NK-92 treated with Interleukin-12 subunit alpha and Interleukin-12 subunit beta, amount 100 ng/mL, for 24 hours (cell line): ENCODE results near the gene UBR2.
A peak's percentile ranks its signal among the peaks of the same experiment; 100 is the strongest.
"Not testable (repeated sequence)": the region's sequence is repeated elsewhere in the genome, so short reads cannot be mapped to it uniquely, and the experiment has no call there.

Source experiments
- DNase-seq: peaks from one replicate; lab custom pipeline; 2025; lab: John Stamatoyannopoulos, UW

UBR2 gene

DNA sequence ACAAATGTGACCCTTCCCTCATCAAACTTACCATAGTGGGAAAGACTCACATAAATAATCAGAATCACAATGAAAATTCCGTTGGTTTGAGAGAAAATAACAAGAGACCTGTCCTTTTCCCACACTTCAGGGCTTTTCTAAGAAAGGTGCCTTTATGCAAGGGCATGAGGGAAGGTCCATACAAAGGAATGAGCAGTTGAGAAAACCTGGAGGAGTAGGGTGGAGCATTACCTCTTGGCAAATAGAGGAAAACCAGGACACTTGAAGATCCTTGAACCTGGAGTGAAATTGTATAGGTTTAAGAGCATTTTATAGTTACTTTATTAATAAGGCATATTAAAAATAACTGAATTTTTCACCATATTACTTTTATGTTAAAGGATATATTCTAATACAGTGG lies 54.3 kb downstream of the UBR2 start:
- no peak for DNase-seq

DNA sequence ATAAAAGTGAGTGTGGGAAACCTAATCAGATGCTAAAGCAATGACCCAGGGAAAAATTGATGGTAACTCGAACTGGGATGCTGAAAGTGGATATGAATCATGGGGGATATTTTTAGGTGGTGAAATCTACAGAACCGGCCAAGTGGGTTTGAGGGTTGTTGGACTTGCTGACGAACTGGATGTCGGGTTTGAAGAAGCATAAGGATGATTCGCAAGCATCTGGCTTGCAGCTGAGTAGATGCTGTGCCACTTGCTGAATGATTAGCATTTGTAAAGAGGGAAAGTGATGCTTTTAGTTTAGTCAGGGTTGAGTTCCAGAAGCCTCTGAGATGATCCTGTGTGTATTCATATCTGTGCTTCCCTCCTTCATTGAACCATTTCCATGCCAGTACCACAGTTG lies 54.9 kb downstream of the UBR2 start:
- no peak for DNase-seq

DNA sequence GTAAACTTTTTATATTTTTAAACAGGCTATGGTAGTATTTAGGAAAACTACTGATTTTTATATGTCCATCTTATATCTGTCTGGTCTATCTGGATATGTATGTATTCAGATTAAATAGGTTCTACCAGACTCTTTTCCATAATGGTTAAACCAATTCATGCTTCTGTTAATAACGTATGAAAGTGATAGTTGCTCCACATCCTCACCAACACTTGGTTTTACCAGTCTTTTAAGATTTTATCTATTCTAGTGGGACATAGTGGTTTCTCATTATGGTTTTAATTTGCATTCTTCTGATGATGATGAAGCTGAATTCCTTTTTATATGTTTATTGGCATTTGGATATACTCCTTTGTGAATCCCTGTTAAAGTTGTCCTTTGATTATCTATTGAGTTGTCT lies 56.1 kb downstream of the UBR2 start:
- no peak for DNase-seq

DNA sequence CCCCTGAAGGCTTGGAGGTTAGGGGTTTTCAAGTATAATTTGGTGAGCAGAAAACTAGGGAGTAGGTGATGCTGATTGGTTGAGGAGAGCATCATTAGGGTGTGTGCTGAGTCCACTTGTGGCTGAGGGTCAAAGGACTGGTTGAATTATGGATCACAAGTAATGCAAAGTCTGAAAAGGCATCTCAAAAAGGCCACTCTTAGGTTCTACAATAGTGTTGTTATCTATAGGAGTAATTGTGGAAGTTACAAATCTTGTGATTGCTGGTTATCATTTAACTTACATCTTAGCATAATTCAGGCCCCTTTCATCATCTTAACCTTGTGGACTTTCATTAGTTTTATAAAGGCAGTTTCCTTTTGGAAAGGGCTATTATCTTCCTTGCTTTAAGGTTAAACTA lies 60.8 kb downstream of the UBR2 start:
- no peak for DNase-seq

DNA sequence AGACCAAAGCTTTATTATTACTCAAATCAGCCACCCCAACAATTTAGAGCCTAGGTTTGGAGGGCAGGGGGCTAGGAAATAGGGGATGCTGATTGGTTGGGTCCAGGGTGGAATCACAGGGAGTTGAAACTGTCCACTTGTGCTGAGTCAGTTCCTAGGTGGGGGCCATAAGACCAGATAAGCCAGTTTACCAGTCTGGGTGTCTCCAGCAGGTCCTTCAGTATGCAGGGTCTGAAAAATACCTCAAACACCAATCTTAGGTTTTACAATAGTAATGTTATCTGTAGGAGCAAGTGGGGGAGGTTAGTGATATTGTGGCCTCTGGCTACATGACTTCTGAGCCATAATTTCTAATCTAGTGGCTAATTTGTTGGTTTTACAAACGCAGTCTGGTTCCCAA lies 63.2 kb downstream of the UBR2 start:
- DNase-seq = no peak

DNA sequence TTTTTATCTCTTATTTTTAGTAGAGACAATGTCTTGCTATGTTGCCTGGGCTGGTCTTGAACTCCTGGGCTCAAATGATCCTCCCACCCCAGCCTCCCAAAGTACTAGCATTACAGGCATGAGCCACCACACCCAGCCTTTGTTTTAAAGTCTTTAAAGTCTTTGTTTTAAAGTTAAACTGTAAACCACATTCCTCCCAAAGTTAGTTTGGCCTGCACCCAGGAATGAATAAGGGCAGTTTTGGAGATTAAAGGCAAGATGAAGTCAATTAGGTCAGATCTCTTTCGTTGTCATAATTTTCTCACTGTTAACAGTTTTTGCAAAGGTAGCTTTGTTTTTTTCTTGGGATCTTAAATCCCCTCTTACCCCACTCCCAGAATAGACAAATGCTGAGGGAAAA lies 63.8 kb downstream of the UBR2 start:
- no peak for DNase-seq

DNA sequence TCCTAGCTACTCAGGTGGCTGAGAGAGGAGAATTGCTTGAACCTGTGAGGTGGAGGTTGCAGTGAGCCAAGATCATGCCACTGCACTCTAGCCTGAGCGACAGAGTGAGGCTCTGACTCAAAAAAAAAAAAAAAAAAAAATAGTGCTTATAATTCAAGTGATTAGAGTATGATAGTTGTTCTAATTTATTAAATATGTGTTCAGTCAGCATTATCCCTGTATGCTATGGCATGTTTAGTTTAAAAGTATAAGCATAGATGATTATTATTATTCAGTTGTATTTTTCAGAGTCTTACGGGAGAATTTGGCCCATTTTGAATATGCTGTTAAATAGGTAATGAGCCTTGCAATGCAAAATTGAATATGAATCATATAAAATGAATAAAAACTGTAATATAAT lies 64.8 kb downstream of the UBR2 start:
- DNase-seq = no peak

DNA sequence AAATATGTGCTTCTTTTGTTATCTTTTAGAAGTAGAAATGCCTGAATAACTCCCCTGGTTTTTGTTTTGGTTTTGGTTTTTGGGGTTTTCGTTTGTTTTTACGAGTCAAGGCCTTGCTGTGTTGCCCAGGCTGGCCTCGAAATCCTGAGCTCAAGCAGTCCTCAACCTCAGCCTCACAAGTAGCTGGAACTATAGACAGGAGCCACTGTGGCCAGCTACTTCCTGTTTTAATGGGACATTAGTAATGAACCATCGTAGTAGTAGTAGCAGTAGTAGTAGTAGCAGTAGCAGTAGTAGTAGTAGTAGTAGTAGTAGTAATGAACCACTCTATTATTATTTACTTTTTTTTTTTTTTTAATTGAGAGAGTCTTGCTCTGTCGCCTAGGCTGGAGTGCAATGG lies 66.0 kb downstream of the UBR2 start:
- no peak for DNase-seq

DNA sequence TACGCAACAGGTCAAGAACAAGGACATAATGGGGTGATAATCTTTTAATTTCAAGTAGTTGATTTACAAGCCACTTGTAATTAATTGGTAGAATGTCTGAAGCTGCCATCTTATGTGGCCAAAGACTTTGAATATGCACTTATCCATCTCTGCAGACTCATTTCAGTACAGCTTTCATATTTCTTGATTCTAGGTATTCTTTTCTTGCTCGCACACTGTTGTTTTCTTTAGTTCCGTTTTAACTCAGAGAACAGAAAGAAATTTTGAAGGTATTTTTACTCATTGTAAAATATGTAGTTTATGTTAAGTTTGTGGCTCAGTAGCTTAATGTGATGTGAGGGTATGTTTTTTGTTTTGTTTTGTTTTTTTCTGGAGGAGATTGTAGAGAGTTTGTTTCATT lies 73.9 kb downstream of the UBR2 start:
- no peak for DNase-seq

DNA sequence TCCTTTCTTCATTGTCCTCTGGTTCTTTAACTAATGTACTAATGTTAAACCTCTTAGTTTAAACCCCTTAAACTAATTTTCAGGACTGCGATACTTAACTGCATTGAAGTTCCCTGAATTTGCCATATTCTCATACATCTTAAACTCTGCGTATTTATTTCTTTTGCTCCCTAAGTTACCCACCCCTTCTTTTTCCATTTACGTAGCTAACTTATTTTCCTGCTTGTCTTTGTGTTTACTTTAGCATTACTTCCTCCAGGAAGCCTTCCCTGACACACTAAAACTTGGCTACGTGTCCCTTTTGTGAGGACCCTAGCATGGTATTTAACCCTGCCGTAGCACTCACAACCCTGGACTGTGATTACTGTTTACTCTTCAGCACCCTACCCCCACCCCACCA lies 79.0 kb downstream of the UBR2 start:
- no peak for DNase-seq

DNA sequence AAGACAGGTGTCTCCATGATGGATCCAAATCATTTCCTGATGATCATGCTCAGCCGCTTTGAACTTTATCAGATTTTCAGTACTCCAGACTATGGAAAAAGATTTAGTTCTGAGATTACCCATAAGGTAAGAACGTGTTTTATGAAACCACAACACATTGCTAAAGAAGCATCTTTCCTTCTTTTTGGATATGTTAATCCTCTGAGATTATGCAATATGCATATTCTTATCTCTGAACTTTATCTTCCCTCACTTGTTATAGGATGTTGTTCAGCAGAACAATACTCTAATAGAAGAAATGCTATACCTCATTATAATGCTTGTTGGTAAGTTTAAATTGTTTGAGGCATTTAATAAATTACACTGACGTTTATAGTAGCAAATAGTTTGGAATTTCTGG lies 80.4 kb downstream of the UBR2 start:
- DNase-seq = no peak

DNA sequence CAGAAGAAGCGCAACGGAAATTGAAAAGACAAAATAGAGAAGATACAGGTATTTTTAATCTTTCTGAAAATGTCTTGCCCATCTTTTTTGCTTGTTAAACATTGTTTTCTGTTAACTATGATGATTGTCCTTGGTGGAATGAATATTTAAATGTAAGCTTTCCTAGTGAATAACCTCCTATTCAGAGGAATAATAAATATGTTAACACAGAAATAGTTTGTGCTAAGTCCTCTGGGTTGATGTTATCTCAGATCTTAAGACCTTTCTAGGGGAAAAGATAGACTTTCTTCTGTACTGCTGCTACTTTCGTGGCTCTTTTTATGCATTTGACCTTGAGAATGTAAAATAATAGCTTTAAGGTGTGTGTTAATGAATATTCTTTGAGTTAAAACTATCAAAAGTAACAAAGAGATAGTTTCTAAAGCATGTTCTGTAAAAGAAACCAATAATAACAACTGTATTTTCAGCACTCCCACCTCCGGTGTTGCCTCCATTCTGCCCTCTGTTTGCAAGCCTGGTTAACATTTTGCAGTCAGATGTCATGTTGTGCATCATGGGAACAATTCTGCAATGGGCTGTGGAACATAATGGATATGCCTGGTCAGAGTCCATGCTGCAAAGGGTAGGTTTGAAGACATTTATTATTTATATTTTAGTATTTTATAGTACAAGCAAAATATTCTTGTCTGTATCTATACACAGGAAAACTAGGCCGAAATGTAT lies 88.4 kb downstream of the UBR2 start:
- no peak for DNase-seq

DNA sequence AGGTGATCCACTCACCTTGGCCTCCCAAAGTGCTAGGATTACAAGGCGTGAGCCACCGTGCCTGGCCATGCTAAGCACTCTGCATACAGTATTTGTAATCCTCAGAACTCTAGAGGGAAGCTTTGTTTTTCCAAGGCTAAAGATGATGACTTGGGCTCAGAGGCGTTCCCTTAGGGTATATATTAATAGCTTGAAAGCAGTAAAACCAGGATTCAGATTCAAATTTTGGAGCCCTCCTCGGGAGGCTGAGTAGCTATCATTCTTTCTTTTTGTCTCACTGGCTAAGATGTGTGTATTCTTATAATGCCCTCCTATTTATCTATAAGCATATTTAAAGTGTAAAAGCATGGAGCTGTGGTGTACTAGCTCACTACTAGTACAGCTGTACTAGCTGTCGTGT lies 90.0 kb downstream of the UBR2 start:
- DNase-seq = no peak

DNA sequence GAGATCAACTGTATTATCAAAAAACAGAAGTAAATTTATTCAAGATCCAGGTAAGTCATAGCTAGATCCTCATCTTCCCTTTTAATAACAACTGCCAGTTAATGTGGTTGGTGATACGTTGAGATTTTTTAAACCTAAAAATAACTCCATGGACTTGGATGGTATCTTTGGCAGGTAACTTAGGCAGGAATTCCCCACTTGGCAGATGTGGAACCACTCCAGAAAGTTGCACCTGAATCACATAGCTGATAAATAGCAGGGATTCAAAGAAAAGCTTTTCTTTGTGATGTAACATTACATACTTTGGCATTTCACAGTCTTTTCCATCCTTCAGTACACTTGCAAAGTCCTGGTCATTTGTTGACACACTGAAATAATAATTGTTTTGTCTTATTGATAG lies 96.0 kb downstream of the UBR2 start:
- DNase-seq = no peak

DNA sequence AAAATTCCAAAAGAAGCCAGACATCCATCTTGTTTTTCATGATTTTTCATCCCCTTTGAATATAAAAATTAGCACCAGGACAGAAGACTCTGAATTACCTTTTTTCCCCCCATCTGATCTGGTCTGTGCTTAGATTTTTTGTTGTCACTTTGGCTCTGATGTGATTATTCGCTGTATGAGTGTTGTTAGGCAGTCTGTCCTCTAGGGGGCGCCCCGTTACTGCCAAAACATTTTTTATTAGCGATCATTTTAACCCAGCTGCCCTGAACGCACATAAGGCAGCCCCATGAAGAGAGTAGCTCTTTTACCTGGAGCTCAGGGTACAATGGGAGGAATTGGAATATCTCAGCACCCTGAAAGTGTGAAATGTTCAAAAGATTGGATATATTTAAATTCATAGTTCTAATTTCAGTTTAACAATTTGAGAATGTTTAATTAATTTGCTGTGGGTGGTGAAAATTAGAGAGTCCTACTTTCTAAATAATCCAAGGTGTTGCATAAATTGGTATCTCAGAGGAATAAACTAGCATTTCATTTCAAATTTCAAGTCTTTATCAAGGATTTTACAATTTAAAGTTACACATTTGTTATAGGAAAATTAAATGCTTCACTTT lies 97.8 kb downstream of the UBR2 start:
- DNase-seq = peak; percentile 46

DNA sequence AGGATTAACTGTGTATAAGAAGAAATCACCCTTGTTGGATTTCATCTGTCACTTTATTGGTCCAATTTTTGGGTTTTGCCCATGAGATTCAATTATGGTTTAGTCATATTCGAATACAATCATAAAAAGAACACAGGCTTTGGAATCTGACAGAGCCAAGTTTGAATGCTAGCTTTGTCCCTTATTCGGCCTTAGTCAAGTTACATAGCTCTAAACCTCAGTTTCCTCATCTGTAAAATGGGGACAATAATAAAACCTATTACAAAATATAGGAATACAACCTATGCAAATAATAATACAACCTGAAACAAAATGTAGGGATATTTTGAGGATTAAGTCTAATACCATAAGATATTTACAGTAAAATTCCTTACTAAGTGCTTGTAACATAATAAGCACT lies 100.9 kb downstream of the UBR2 start:
- DNase-seq = no peak

DNA sequence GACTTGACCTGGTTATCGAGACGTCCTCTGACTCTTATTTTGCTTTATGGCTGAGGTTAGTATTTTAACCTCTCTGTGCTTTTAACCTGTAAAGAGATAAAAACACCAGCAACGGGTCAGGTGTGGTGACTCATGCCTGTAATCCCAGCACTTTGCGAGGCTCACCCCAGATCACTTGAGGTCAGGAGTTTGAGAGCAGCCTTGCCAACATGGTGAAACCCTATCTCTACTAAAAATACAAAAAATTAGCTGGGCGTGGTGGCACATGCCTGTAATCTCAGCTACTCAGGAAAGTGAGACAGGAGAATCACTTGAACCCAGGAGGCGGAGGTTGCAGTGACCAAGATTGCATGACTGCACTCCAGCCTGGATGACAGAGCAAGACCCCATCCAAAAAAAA lies 110.5 kb downstream of the UBR2 start:
- DNase-seq = not testable (repeated sequence)

DNA sequence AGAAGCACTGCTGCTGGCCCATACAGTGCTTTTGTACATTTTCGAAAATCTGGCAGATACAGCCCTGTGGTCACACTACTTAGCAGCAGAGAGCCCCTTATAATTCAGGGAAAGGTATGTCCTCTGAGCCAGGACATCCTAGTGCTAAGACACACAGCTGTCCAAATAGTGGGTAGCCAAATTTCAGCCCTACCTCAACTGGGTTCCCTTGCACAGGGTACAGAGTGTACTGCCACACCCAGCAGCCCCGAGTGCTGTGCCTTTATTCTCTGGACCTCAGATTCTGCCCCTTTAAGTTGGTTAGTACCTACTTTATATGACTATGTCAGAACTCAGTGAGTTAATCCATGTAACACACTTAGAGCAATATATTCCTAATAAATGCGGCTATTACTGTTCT lies 111.0 kb downstream of the UBR2 start:
- no peak for DNase-seq

DNA sequence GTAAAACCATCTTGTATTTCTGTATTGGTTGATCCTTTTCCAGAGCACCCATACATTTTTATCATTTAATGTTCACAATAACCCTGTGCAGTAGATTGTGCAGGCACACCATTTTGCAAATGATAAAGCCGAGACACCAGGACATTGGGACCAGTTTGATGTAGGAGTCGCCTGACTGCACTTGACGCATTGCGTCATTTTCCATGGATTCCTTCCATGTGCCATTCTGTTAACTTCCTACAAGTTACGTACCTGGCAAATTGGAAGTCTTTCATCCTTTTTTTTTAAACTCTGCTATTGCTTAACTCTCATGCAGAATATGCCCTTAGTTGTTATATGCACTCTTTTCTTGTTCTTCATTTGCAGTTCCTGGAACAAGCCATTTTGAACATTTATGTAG lies 115.5 kb downstream of the UBR2 start:
- no peak for DNase-seq

DNA sequence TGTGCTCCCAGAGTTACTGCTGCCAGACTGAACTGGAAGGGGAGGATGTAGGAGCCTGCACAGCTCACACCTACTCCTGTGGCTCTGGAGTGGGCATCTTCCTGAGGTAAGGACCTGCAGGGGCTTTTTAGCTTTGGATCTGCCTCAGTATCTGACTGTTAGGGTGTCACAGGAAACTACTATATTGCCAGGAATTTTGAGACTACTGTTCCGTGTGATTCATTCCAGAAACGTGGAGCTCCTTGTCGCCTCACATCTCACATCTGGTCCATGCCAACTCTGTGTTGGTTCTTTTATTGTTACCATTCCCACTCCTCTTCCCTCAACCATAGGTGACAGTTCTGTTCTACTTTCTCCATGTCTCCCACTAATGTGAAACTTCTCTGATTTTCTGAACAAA lies 124.5 kb downstream of the UBR2 start:
- DNase-seq = no peak

DNA sequence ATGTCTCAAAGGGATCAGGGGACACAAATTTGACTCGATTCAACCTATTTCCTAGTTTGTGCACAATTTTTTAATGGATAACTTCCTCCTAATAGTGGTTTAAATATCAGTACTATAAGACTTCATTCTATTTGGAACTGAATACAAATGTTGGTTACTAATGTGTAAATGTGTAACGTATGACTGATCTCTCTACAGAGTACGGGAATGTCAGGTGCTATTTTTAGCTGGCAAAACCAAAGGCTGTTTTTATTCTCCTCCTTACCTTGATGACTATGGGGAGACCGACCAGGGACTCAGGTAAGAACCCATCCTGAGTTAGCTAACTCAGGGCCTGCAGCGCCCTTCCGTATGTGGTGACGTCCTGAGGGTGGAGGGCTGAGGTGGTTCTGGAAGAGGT lies 125.5 kb downstream of the UBR2 start:
- no peak for DNase-seq

DNA sequence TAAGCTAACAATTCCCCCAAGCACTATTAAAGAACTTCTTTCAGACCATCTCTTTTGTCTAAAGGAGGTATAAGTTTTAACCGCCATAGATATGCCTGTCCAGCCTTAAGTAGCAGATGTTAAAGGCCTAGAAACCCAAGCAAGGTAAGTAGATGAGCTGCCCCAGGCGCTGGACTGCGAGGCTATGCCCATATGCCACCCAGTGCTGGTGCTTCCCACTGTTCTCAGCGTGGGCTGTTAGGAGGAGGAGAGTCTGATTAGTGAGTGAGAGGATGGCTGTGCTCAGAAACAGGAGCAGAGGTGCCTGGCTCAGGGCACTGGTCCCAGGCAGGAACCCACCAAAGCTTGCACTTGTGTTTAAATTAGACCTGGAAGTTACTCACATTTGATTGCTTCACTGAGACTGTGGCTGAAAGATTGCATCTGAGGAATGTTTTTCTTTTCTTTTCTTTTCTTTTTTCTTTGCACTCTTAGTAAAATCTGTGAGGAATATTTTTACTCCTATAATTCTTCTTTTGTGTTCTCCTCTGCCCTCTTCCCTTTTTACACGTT lies 126.4 kb downstream of the UBR2 start:
- no peak for DNase-seq

DNA sequence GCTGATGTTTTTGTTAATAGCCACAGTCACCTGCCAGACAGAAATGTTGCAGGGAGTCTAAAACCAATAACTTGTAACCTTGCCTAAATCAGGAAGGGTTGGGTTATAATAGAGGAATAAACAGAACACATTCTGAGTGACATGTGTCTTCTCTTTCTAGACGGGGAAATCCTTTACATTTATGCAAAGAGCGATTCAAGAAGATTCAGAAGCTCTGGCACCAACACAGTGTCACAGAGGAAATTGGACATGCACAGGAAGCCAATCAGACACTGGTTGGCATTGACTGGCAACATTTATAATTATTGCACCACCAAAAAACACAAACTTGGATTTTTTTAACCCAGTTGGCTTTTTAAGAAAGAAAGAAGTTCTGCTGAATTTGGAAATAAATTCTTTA lies 127.0 kb downstream of the UBR2 start:
- DNase-seq = no peak
